ENCODE measurements around the gene ALDH8A1.

ALDH8A1 gene

GRCh38 chr6:134937426-134937825, 12.5 kb downstream of the ALDH8A1 start:
- TF ChIP-seq POLR2A (IDR thresholded peaks at IDR 0.05; ENCODE audit: low read depth, low read length), result no peak
- FAIRE-seq, result no peak
- no peak for DNase-seq (ENCODE audit: insufficient read length, low spot score)

DNA sequence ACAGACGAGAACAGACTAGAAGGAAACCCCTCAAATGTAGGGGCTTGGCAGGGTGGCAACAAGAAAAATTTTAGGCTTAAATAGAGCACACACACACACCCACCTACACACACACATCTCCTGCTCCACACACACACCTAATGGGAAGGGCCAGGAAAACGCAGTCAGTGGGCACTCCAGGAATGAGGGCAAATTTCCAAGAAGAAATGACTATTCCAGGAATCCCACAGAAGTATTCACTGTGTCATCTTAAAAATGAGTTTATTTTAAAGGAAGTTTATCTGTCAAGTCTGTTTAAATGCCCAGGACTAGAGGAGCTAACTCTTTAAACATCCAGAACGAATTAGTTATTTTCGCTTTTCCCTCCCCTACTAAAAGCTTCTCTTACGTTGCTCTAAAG, 13.0 kb downstream of the ALDH8A1 start:
- TF ChIP-seq POLR2A (IDR thresholded peaks at IDR 0.05; ENCODE audit: low read depth, low read length), result no peak
- no peak for FAIRE-seq
- DNase-seq (ENCODE audit: insufficient read length, low spot score), result peak; percentile 12

GRCh38 chr6:134936476-134936875, 13.4 kb downstream of the ALDH8A1 start:
- DNase-seq (ENCODE audit: insufficient read length, low spot score) (no peak), FAIRE-seq (no peak)
- TF ChIP-seq POLR2A (IDR thresholded peaks at IDR 0.05; ENCODE audit: low read depth, low read length), result no peak

DNA sequence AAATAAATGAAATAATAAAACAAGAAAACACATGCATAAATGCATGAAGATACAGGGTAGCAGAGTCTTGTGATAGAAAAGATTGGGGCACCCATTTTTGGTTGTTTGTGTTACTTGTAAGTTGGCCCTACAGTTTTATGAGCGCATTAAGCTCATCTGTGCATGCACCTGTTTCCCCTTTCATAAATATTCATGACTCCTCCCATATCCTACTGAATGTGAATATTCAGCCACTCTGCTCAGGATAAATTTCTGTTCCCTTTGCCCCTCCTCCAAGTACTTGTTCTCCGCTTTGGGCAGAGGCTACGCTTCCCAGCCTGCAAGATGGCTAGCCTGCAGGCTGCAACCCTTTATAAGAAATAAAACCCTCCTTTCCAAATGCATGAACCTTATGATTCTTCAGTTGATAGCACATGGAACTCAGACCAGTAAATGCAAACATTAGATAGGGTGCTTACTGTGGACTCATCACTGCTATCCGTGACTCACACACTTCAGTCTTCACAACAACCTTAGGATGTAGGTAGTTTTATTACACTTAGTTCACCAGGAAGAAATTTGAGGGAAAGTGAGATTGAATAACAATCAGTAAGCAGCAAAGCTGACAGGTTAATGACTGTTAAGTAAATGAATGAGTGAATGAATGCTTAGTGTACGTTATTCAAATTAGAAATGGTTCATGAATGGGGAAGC, 15.0 kb downstream of the ALDH8A1 start:
- no peak for DNase-seq (ENCODE audit: insufficient read length, low spot score)
- no peak for TF ChIP-seq POLR2A (IDR thresholded peaks at IDR 0.05; ENCODE audit: low read depth, low read length)
- no peak for FAIRE-seq

DNA sequence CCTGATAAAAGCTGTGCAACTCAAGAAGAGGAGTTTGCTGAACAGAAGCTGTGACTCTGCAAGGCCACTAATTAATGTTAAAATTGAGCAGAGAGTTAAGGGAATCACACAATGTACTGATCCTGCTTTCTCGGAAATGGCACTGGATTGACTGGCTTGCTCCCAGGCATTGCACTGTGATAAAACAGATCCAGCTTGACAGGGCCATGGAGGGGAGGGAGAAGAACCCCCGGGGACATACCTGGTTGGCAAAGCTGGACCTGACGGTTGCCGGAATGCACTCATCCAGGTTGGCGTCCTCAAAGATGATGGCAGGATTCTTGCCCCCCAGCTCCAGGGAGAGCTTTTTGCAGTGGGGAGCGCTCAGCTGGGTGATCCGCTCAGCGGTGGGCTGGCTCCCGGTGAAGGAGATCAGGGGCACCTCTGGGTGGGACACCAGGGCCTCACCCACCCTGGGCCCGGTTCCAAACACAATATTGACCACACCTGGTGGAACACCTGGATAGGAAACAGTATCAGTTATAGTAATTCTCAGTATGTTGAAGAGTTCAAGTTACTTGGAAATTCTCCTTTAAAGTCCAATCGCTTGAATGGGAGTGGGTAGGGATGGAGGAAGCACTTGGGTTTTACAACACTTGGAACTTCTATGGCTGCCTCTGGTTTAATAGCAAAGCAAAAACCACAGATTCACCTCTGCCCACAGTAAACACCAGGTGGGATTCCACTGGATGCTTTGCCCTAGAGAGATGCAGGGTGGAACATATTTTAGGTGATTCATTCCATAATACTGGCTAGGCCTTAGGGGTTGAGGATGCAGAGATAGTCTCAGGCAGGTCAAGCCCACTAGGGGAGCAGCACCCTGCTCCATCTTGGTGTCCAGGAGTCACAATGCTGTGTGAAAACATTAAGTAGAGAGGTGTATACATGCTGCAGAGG, 17.1 kb downstream of the ALDH8A1 start:
- TF ChIP-seq POLR2A (IDR thresholded peaks at IDR 0.05; ENCODE audit: low read depth, low read length), result no peak
- no peak for DNase-seq (ENCODE audit: insufficient read length, low spot score)
- FAIRE-seq, result no peak

DNA sequence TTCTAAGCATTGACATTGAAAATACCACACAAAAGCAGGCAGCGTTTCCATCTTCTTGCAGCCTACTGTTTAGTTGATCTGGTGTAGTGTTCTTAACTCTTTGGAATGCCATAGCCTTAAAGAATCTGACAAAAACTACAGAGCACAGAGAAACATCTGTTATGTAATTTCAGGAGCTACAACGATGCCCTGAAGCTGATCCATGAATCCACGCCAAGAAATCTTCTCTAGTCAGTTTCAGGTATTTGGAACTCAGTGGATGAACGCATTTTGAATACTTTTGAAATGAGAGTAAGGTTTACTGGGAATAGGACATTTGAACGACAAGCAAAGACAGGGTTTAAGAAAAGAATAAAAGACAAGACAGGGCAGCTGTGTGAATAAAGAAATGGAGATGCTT, 17.8 kb downstream of the ALDH8A1 start:
- TF ChIP-seq POLR2A (IDR thresholded peaks at IDR 0.05; ENCODE audit: low read depth, low read length), result no peak
- FAIRE-seq (no peak), DNase-seq (ENCODE audit: insufficient read length, low spot score) (no peak)

DNA sequence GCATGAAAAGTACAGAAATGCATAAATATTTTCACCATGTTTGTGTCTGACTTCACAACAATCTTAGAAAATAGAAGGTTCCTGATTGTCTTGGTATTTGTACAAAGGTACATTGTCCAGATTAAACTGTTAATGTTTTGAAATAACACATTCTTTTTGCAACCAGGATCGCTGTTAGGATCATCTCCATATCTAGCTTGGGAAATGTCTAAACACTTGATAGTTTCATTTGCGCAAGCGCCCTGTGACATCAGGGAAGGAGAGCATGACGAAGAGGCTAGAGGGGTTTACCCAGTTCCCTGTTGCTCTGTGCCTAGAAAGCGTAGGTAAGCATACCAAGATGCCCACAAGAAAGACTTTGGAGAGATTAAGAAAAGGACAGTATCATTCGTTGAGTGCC, 19.4 kb downstream of the ALDH8A1 start:
- TF ChIP-seq POLR2A (IDR thresholded peaks at IDR 0.05; ENCODE audit: low read depth, low read length), result no peak
- FAIRE-seq (no peak), DNase-seq (ENCODE audit: insufficient read length, low spot score) (no peak)

GRCh38 chr6:134928151-134928900, 21.6 kb downstream of the ALDH8A1 start:
- TF ChIP-seq POLR2A (IDR thresholded peaks at IDR 0.05; ENCODE audit: low read depth, low read length), result no peak
- FAIRE-seq, result no peak
- no peak for DNase-seq (ENCODE audit: insufficient read length, low spot score)

GRCh38 chr6:134925800-134926199, 24.1 kb downstream of the ALDH8A1 start:
- no peak for TF ChIP-seq POLR2A (IDR thresholded peaks at IDR 0.05; ENCODE audit: low read depth, low read length)
- no peak for FAIRE-seq
- DNase-seq (ENCODE audit: insufficient read length, low spot score), result no peak

GRCh38 chr6:134921721-134922261, 28.1 kb downstream of the ALDH8A1 start:
- FAIRE-seq, result no peak

GRCh38 chr6:134921276-134921675, 28.6 kb downstream of the ALDH8A1 start:
- DNase-seq (ENCODE audit: insufficient read length, low spot score), result no peak
- no peak for FAIRE-seq
- TF ChIP-seq POLR2A (IDR thresholded peaks at IDR 0.05; ENCODE audit: low read depth, low read length), result no peak

More at GRCh38 chr6:134921721-134922261, 28.1 kb downstream of the ALDH8A1 start:
- DNase-seq (ENCODE audit: insufficient read length, low spot score), result no peak
- no peak for TF ChIP-seq POLR2A (IDR thresholded peaks at IDR 0.05; ENCODE audit: low read depth, low read length)

GRCh38 chr6:134920422-134920821, 29.5 kb downstream of the ALDH8A1 start:
- DNase-seq (ENCODE audit: insufficient read length, low spot score) (no peak), FAIRE-seq (no peak)
- TF ChIP-seq POLR2A (IDR thresholded peaks at IDR 0.05; ENCODE audit: low read depth, low read length), result no peak

GRCh38 chr6:134918418-134918961, 31.4 kb downstream of the ALDH8A1 start:
- FAIRE-seq (no peak), DNase-seq (ENCODE audit: insufficient read length, low spot score) (no peak)
- no peak for TF ChIP-seq POLR2A (IDR thresholded peaks at IDR 0.05; ENCODE audit: low read depth, low read length)
